Glutamatergic neuron (in vitro differentiated cells): ENCODE results near the gene PIGA. TPM values are rescaled to one million over a fixed set of nuclear protein-coding genes. Genes with fewer than 3 reads are reported as not detected.

Source experiments
- DNase-seq: peaks from one replicate; pipeline ENCODE4 v3.0.0; 2022
- H3K27ac Mint-ChIP-seq: one replicate; pipeline ENCODE4 v1.8.0; 2020; ENCODE audit warnings: mild to moderate bottlenecking, mixed read lengths, inconsistent platforms; ENCODE audit not compliant: unreplicated experiment
- H3K27me3 Mint-ChIP-seq: one replicate; pipeline ENCODE4 v1.8.0; 2020; ENCODE audit warnings: mild to moderate bottlenecking, moderate library complexity, mixed read lengths, inconsistent platforms; ENCODE audit not compliant: unreplicated experiment
- H3K36me3 Mint-ChIP-seq: one replicate; pipeline ENCODE4 v1.8.0; 2020; ENCODE audit warnings: mild to moderate bottlenecking, mixed read lengths, inconsistent platforms; ENCODE audit not compliant: unreplicated experiment
- H3K4me1 Mint-ChIP-seq: one replicate; pipeline ENCODE4 v1.8.0; 2020; ENCODE audit warnings: mild to moderate bottlenecking, low read depth, mixed read lengths, inconsistent platforms; ENCODE audit not compliant: unreplicated experiment
- H3K4me3 Mint-ChIP-seq: one replicate; pipeline ENCODE4 v1.8.0; 2020; ENCODE audit warnings: mild to moderate bottlenecking, mixed read lengths, inconsistent platforms; ENCODE audit not compliant: unreplicated experiment
- H3K9me3 Mint-ChIP-seq: one replicate; pipeline ENCODE4 v1.8.0; 2020; ENCODE audit warnings: mild to moderate bottlenecking, moderate library complexity, mixed read lengths, inconsistent platforms; ENCODE audit not compliant: unreplicated experiment
- long read RNA-seq: library from polyadenylated mRNA; unstranded; transcript quantifications from one replicate; pipeline ENCODE4 v2.0.0, GENCODE V29; 2020; ENCODE audit not compliant: unreplicated experiment
- total RNA-seq: library from RNA; stranded (reverse); fragmentation: NEBNext Ultra II Directional; extraction: Animal tissue kit (Norgen Biotek cat#: 25700); gene quantifications from one replicate; pipeline ENCODE4 v1.2.1, GENCODE V29; 2021; ENCODE audit not compliant: unreplicated experiment
- TF ChIP-seq, protein P1 (sequence below): fragments of 200-600 bp; sonication (generic); IDR thresholded peaks from one replicate; pipeline ENCODE4 v1.5.0; 2021; ENCODE audit not compliant: partially characterized antibody, unreplicated experiment

The PIGA gene
- 11.3 TPM for total RNA-seq
- long read RNA-seq, partial matches to known transcripts: 0 of 1 reads
- long read RNA-seq, other reads (novel, unspliced or antisense): 0 of 1 reads

- Mint-ChIP-seq H3K4me3 (peak within 1 kb of the TSS; percentile 91), H3K27ac (peak within 1 kb of the TSS; percentile 38), H3K4me1 (no peaks in the 10 kb centered on the region), H3K36me3 (no peaks in the 10 kb centered on the region), H3K27me3 (no peaks in the 10 kb centered on the region), H3K9me3 (no peaks in the 10 kb centered on the region)
- DNase-seq: peak; percentile 89
- TF ChIP-seq, protein P1, sequence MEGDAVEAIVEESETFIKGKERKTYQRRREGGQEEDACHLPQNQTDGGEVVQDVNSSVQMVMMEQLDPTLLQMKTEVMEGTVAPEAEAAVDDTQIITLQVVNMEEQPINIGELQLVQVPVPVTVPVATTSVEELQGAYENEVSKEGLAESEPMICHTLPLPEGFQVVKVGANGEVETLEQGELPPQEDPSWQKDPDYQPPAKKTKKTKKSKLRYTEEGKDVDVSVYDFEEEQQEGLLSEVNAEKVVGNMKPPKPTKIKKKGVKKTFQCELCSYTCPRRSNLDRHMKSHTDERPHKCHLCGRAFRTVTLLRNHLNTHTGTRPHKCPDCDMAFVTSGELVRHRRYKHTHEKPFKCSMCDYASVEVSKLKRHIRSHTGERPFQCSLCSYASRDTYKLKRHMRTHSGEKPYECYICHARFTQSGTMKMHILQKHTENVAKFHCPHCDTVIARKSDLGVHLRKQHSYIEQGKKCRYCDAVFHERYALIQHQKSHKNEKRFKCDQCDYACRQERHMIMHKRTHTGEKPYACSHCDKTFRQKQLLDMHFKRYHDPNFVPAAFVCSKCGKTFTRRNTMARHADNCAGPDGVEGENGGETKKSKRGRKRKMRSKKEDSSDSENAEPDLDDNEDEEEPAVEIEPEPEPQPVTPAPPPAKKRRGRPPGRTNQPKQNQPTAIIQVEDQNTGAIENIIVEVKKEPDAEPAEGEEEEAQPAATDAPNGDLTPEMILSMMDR: no peak
Observed at GRCh38 chrX:15335135-15336022, at the start of gene PIGA. PIGA (minus strand) TSS chrX:15335523; CDS start chrX:15331930, 3,593 bp downstream.

DNA sequence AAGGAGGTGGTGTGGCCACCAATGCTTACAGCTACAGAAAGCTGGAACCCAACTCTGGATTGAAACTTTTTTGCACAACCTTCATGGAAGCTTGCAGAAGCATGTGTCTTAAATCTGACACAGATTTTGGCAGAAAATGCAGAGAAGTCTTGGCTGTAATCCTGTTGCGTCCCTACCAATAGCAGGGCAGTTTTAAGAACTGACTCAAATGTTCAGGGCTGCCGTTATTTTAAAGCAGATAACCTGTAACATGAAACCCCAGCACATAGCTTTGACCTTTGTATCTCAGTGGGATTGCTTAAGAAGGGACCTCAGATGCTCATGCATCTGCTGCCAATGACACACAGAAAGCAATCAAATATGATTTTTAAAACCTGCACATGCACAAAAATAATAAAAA, 49.0 kb upstream of the PIGA start, which contains the start of gene VEGFD:
Gene VEGFD, minus strand, starts transcription at position 110 of the 400 bp plus-strand sequence. CDS start 467 bp downstream, outside the sequence.
- DNase-seq: no peak

GRCh38 chrX:15382813-15383212, 47.5 kb upstream of the PIGA start:
- Mint-ChIP-seq H3K27me3 (peaks cover 1% of the 10 kb centered on the region), H3K9me3 (no peaks in the 10 kb centered on the region), H3K4me1 (peaks cover 15% of the 10 kb centered on the region), H3K36me3 (no peaks in the 10 kb centered on the region), H3K27ac (no peak overlapping the region), H3K4me3 (no peak overlapping the region)
- TF ChIP-seq, protein P1: no peak
- DNase-seq: peak; percentile 14

More for the DNA sequence above, 49.0 kb upstream of the PIGA start, which contains the start of gene VEGFD:
- Mint-ChIP-seq H3K9me3 (no peaks in the 10 kb centered on the region), H3K4me3 (peak within 1 kb of the TSS; percentile 46), H3K27me3 (peaks cover 1% of the 10 kb centered on the region), H3K4me1 (peaks cover 15% of the 10 kb centered on the region), H3K36me3 (no peaks in the 10 kb centered on the region), H3K27ac (no peak within 1 kb of the TSS)
- TF ChIP-seq, protein P1: no peak

- Mint-ChIP-seq H3K36me3 (no peaks in the 10 kb centered on the region), H3K4me3 (no peak overlapping the region), H3K4me1 (peaks cover 1% of the 10 kb centered on the region), H3K27me3 (no peaks in the 10 kb centered on the region), H3K9me3 (no peaks in the 10 kb centered on the region), H3K27ac (no peak overlapping the region)
- no peak for DNase-seq
- TF ChIP-seq, protein P1: no peak
Observed at GRCh38 chrX:15376956-15377355, 41.6 kb upstream of the PIGA start.

DNA sequence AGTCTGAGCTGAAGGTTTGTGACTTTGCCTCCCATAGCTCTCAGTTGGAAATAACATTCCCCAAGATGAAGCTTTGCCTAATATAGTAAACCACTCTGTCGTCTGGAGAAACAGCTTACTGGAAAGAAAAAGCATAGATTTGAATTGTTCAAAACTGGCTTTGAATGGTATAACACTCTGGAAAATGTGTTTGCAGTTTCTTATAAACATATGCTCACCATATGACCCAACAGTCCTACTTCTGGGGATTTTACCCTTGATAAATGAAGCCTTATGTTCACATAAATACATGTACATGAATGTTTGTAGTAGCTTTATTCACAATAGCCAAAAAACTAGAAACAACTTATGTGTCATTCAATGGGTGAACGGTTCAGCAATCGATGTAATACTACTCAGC, 38.7 kb upstream of the PIGA start:
- H3K36me3 Mint-ChIP-seq: no peaks in the 10 kb centered on the region
- no peaks in the 10 kb centered on the region for H3K27me3 Mint-ChIP-seq
- H3K4me1 Mint-ChIP-seq: no peaks in the 10 kb centered on the region
- H3K9me3 Mint-ChIP-seq: no peaks in the 10 kb centered on the region
- H3K27ac Mint-ChIP-seq: no peak overlapping the region
- TF ChIP-seq, protein P1: no peak
- H3K4me3 Mint-ChIP-seq: no peak overlapping the region
- DNase-seq: no peak
